ENCODE data around the gene SMIM33.

The SMIM33 gene

GRCh38 chr5:139461176-139461575 lies 9.6 kb upstream of the SMIM33 start:
- peak; percentile 4; the same call in 2 of the 3 replicates for ATAC-seq
- no peak for TF ChIP-seq GLIS3 (CRISPR knock-in tag; IDR thresholded peaks at IDR 0.05)

- ATAC-seq: peak; percentile 74
- TF ChIP-seq ZFP3 (CRISPR knock-in tag; IDR thresholded peaks at IDR 0.05) (no peak), ESRRG (CRISPR knock-in tag; IDR thresholded peaks at IDR 0.05) (no peak), ISL1 (CRISPR knock-in tag; IDR thresholded peaks at IDR 0.05) (no peak), BACH2 (CRISPR knock-in tag; IDR thresholded peaks at IDR 0.05; ENCODE audit: borderline replicate concordance) (no peak), TSHZ2 (CRISPR knock-in tag; IDR thresholded peaks at IDR 0.05) (no peak), ZNF565 (CRISPR knock-in tag; conservative IDR thresholded peaks at IDR 0.05; ENCODE audit: low read depth) (no peak), OSR1 (CRISPR knock-in tag; IDR thresholded peaks at IDR 0.05) (no peak), CSDC2 (CRISPR knock-in tag; IDR thresholded peaks at IDR 0.05) (no peak), GLIS3 (CRISPR knock-in tag; IDR thresholded peaks at IDR 0.05) (no peak)
These were observed 9.1 kb upstream of the SMIM33 start for GRCh38 chr5:139461698-139462097.

GRCh38 chr5:139462586-139463276 lies 8.1 kb upstream of the SMIM33 start, which contains the start of gene ECSCR:
Gene ECSCR (minus strand): TSS chr5:139462743. CDS start chr5:139462670, 73 bp downstream.
- peak; percentile 23 for ATAC-seq
- TF ChIP-seq POU6F1 (CRISPR knock-in tag; IDR thresholded peaks at IDR 0.05; ENCODE audit: borderline replicate concordance, low read depth) (no peak), ISL1 (CRISPR knock-in tag; IDR thresholded peaks at IDR 0.05) (no peak), RARB (CRISPR knock-in tag; IDR thresholded peaks at IDR 0.05) (no peak), ZFP30 (CRISPR knock-in tag; IDR thresholded peaks at IDR 0.05) (no peak), TOX (CRISPR knock-in tag; IDR thresholded peaks at IDR 0.05; ENCODE audit: borderline replicate concordance) (no peak), CSDC2 (CRISPR knock-in tag; IDR thresholded peaks at IDR 0.05) (no peak)

- TF ChIP-seq ZNF565 (CRISPR knock-in tag; conservative IDR thresholded peaks at IDR 0.05; ENCODE audit: low read depth) (no peak), CSDC2 (CRISPR knock-in tag; IDR thresholded peaks at IDR 0.05) (no peak), BACH2 (CRISPR knock-in tag; IDR thresholded peaks at IDR 0.05; ENCODE audit: borderline replicate concordance) (no peak), PATZ1 (CRISPR knock-in tag; IDR thresholded peaks at IDR 0.05; ENCODE audit: borderline replicate concordance) (no peak), GLIS3 (CRISPR knock-in tag; IDR thresholded peaks at IDR 0.05) (no peak), ARNTL (CRISPR knock-in tag; IDR thresholded peaks at IDR 0.05; ENCODE audit: borderline replicate concordance, low read depth) (no peak), TSHZ2 (CRISPR knock-in tag; IDR thresholded peaks at IDR 0.05) (no peak), ZNF8 (CRISPR knock-in tag; IDR thresholded peaks at IDR 0.05) (no peak), CSRNP3 (CRISPR knock-in tag; IDR thresholded peaks at IDR 0.05) (no peak), ZNF70 (CRISPR knock-in tag; IDR thresholded peaks at IDR 0.05) (no peak), POU6F1 (CRISPR knock-in tag; IDR thresholded peaks at IDR 0.05; ENCODE audit: borderline replicate concordance, low read depth) (no peak), RARB (CRISPR knock-in tag; IDR thresholded peaks at IDR 0.05) (no peak), TOX (CRISPR knock-in tag; IDR thresholded peaks at IDR 0.05; ENCODE audit: borderline replicate concordance) (no peak), TCF4 (CRISPR knock-in tag; IDR thresholded peaks at IDR 0.05; ENCODE audit: borderline replicate concordance) (no peak), ISL1 (CRISPR knock-in tag; IDR thresholded peaks at IDR 0.05) (no peak), ESRRG (CRISPR knock-in tag; IDR thresholded peaks at IDR 0.05) (no peak), PPARA (CRISPR knock-in tag; IDR thresholded peaks at IDR 0.05; ENCODE audit: borderline replicate concordance) (no peak), OSR1 (CRISPR knock-in tag; IDR thresholded peaks at IDR 0.05) (no peak)
- ATAC-seq: peak; percentile 46
These were observed 2.3 kb upstream of the SMIM33 start for GRCh38 chr5:139468421-139468931.

Measured in SK-N-SH treated with all-trans-retinoic acid at 6 μM for 48 hours (cell line).